Brain microvascular endothelial cell (primary cell): ENCODE data around the gene USH2A.
A peak's percentile ranks its signal among the peaks of the same experiment; 100 is the strongest.

ENCODE experiments used
- DNase-seq: peaks from one replicate; pipeline ENCODE4 v3.0.0-alpha.2; 2020
- H3K27ac ChIP-seq: fragments of 250-450 bp; sonication (Bioruptor Pico); 2 replicates; pipeline ENCODE4 v1.5.1; 2020; ENCODE audit warnings: mild to moderate bottlenecking, moderate library complexity
- H3K27me3 ChIP-seq: fragments of 250-450 bp; sonication (Bioruptor Pico); replicated peaks from 2 replicates; pipeline ENCODE4 v1.5.1; 2020; ENCODE audit warnings: mild to moderate bottlenecking
- H3K36me3 ChIP-seq: fragments of 250-450 bp; sonication (Bioruptor Pico); replicated peaks from 2 replicates; pipeline ENCODE4 v1.5.1; 2020; ENCODE audit warnings: mild to moderate bottlenecking
- H3K4me3 ChIP-seq: 2 replicates; pipeline ENCODE4 v1.5.1; 2011; ENCODE audit warnings: low read depth, mild to moderate bottlenecking, control low read depth, low read length, moderate library complexity
- in situ Hi-C: cut with HindIII; loops from 2 replicates; pipeline ENCODE4 v1.10.0; 2017; ENCODE audit warnings: low sequenced_read_pairs, low pct_ligation_motif_present
- TF ChIP-seq, protein P1 (sequence below): IDR thresholded peaks from 2 replicates; pipeline ENCODE4 v1.5.1; 2011; ENCODE audit warnings: low read depth, mild to moderate bottlenecking, moderate library complexity, low read length, control low read depth, inconsistent platforms; ENCODE audit errors: missing control alignments

The USH2A gene

GRCh38 chr1:215865060-215865459 is 558.2 kb downstream of the USH2A start:
- Histone ChIP-seq H3K27me3 (no peaks in the 10 kb centered on the region), H3K4me3 (no peak overlapping the region), H3K27ac (no peak overlapping the region), H3K36me3 (no peaks in the 10 kb centered on the region)
- TF ChIP-seq, protein P1, sequence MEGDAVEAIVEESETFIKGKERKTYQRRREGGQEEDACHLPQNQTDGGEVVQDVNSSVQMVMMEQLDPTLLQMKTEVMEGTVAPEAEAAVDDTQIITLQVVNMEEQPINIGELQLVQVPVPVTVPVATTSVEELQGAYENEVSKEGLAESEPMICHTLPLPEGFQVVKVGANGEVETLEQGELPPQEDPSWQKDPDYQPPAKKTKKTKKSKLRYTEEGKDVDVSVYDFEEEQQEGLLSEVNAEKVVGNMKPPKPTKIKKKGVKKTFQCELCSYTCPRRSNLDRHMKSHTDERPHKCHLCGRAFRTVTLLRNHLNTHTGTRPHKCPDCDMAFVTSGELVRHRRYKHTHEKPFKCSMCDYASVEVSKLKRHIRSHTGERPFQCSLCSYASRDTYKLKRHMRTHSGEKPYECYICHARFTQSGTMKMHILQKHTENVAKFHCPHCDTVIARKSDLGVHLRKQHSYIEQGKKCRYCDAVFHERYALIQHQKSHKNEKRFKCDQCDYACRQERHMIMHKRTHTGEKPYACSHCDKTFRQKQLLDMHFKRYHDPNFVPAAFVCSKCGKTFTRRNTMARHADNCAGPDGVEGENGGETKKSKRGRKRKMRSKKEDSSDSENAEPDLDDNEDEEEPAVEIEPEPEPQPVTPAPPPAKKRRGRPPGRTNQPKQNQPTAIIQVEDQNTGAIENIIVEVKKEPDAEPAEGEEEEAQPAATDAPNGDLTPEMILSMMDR = no peak
- in situ Hi-C loops = no loop called here
- DNase-seq = no peak

DNA sequence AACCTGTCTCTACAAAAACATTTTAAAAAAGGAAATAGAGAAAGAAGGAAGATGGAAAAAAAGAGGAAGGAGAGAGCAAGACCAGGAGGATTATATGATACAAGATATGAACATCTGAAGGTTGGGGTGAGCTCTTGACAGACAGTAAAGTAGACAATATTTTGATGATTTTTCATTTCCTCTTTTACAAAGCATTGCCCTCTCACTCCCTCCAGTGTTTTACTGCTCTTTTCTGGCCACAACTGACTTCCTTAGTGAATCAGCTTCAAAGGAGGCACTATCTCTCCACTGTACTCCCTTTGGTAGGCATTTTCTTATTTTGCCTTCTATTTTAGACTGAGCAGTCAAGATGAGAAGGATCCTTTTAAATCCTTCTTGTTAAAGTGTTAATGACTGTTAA is 559.5 kb downstream of the USH2A start:
- no peak for DNase-seq
- H3K4me3 ChIP-seq = no peak overlapping the region
- H3K36me3 ChIP-seq = no peaks in the 10 kb centered on the region
- H3K27me3 ChIP-seq = no peaks in the 10 kb centered on the region
- in situ Hi-C loops = no loop called here
- TF ChIP-seq, protein P1 = no peak
- no peak overlapping the region for H3K27ac ChIP-seq

- DNase-seq = no peak
- Histone ChIP-seq H3K27me3 (no peaks in the 10 kb centered on the region), H3K27ac (no peak overlapping the region), H3K36me3 (no peaks in the 10 kb centered on the region), H3K4me3 (no peak overlapping the region)
- in situ Hi-C loops = no loop called here
- TF ChIP-seq, protein P1 = no peak
These were observed 562.4 kb downstream of the USH2A start for GRCh38 chr1:215860833-215861232.

DNA sequence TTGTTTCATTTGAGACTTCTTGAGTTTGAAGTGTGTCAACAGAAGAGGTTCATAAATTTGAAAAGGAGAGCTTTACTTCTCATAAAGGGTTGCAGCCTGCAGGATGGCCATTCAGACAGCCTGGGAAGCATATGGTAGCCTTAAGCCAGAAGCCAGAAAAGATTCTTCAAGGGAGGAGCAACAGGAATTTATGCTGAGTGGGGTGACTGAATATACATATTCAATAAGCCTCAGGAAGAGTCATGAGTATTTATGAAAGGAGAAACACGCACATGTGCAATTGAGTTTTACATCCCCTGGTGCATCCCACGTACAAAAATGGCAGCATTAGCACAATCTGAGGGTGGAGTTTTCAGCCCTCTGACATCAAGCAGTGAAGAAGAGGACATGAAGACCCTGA is 565.9 kb downstream of the USH2A start:
- in situ Hi-C loops = no loop called here
- no peaks in the 10 kb centered on the region for H3K36me3 ChIP-seq
- H3K4me3 ChIP-seq = no peak overlapping the region
- DNase-seq = no peak
- no peaks in the 10 kb centered on the region for H3K27me3 ChIP-seq
- no peak overlapping the region for H3K27ac ChIP-seq
- TF ChIP-seq, protein P1 = no peak

GRCh38 chr1:215845234-215845891 is 577.9 kb downstream of the USH2A start:
- in situ Hi-C loops = no loop called here
- TF ChIP-seq, protein P1 = no peak
- Histone ChIP-seq H3K36me3 (no peaks in the 10 kb centered on the region), H3K4me3 (peak overlapping the region; percentile 13), H3K27me3 (no peaks in the 10 kb centered on the region), H3K27ac (no peak overlapping the region)
- peak; percentile 31 for DNase-seq

DNA sequence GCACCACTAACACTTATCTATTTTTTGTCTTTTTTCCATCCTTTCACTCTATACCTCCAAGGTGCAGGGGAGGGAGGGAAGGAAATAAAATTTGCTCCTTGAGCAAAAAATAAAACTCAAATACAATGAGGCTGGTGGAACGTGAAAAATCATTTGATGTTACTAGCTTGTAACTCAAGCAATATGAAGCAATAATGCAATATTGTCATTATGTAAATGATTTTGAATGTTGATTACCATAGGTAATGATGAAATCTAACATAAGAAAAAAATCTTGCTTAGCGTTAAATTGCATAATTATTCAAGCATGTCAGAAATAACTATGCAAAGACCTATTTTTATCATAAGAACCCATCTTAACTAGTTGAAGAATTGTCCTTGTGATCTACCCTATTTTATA is 578.5 kb downstream of the USH2A start:
- TF ChIP-seq, protein P1 = no peak
- in situ Hi-C loops = no loop called here

More for the DNA sequence above, 578.5 kb downstream of the USH2A start:
- no peaks in the 10 kb centered on the region for H3K27me3 ChIP-seq
- H3K4me3 ChIP-seq = no peak overlapping the region
- H3K36me3 ChIP-seq = no peaks in the 10 kb centered on the region
- H3K27ac ChIP-seq = no peak overlapping the region
- DNase-seq = no peak
